Measurements from ENCODE around the gene APLP2. TPM values are rescaled to one million over a fixed set of nuclear protein-coding genes. Genes with fewer than 3 reads are reported as not detected.
A peak's percentile ranks its signal among the peaks of the same experiment; 100 is the strongest.

The APLP2 gene
- total RNA-seq, 2 experiments from 2014 or later: 18.9 to 19.8 TPM

DNA sequence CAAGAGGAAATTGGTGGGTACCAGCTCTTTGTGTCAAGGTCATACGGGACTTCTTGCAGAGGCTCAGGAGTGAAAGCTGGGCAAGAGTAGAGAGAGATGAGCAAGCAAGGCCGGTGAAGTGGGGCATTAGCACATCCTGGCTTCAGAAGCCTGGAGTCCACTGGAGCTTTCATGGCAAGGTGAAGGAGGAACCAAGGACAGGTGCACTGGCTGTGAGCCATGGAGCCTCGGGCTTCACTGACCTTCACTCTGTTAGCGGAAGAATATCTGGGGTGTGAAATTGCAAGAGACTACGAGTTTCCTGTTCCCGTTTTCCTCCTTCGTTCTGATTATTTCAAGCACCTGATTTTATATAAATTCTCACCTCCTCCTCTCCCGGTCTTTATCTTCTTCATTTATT is 64.0 kb downstream of the APLP2 start:
- no peaks in the 10 kb centered on the region for H3K4me1 Mint-ChIP-seq
- ChIA-PET POLR2A (no interaction called here), CTCF (interaction anchor here (0.5 to 3.6 kb wide), 2 partner anchors 212 to 376 kb away, joined by 3 to 15 read pairs; no protein-coding TSS in a partner anchor)
- DNase-seq: no peak
- H3K27me3 Mint-ChIP-seq: no peaks in the 10 kb centered on the region
- no peak overlapping the region for H3K4me3 Mint-ChIP-seq
- H3K27ac Mint-ChIP-seq: no peak overlapping the region
- H3K9me3 Mint-ChIP-seq: no peaks in the 10 kb centered on the region
- no peaks in the 10 kb centered on the region for H3K36me3 Mint-ChIP-seq (ENCODE audit: low read depth)

DNA sequence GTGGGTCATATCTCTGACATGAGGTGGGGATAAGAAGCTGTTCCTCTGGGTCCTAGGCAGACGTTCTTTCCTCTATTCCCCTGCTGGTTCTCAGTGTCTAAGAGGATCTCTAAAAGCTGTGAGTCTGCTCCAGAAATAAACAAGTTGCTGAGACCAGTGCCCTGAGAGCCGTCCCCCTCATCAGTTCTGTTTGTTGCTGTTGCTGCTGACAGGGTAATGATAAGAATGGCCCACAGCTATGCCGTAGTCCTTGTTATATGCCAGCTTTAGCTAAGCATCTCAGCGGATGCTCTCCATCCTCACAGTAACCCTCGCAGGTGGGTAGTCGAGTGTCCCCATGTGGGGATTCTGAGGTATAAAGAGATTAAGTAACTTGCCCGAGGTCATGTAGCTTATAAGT is 66.4 kb downstream of the APLP2 start:
- no peak overlapping the region for H3K27ac Mint-ChIP-seq
- H3K36me3 Mint-ChIP-seq (ENCODE audit: low read depth): no peaks in the 10 kb centered on the region
- no peak for DNase-seq
- H3K4me1 Mint-ChIP-seq: no peaks in the 10 kb centered on the region
- ChIA-PET POLR2A (no interaction called here), CTCF (interaction anchor here (0.5 kb wide), 1 partner anchor 29 kb away, joined by 3 read pairs; no protein-coding TSS in a partner anchor)
- H3K27me3 Mint-ChIP-seq: no peaks in the 10 kb centered on the region
- no peaks in the 10 kb centered on the region for H3K9me3 Mint-ChIP-seq
- no peak overlapping the region for H3K4me3 Mint-ChIP-seq

DNA sequence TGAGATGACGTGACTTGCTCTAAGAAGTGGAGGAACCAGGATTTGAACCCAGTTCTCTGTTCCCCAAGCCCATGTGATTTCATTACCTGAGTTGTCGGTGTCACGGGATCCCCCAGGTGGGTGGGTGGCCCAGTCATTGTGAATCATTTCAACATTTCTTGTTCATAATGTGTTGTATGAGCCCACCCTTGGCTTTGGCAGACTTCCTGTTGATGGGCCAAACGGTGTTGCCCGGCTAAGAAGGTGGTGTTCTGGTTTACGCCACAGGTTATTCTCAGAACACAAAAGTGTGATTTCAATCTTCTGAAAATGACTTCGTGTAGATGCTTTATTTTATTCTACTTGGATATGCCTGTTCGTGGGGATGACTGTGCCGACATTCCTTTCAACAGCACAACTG is 68.3 kb downstream of the APLP2 start:
- no peak for DNase-seq
- POLR2A ChIA-PET: no interaction called here
- no peaks in the 10 kb centered on the region for H3K4me1 Mint-ChIP-seq
- no peaks in the 10 kb centered on the region for H3K9me3 Mint-ChIP-seq
- H3K27ac Mint-ChIP-seq: no peak overlapping the region
- no peak overlapping the region for H3K4me3 Mint-ChIP-seq
- no peaks in the 10 kb centered on the region for H3K36me3 Mint-ChIP-seq (ENCODE audit: low read depth)
- no peaks in the 10 kb centered on the region for H3K27me3 Mint-ChIP-seq
- CTCF ChIA-PET: no interaction called here

DNA sequence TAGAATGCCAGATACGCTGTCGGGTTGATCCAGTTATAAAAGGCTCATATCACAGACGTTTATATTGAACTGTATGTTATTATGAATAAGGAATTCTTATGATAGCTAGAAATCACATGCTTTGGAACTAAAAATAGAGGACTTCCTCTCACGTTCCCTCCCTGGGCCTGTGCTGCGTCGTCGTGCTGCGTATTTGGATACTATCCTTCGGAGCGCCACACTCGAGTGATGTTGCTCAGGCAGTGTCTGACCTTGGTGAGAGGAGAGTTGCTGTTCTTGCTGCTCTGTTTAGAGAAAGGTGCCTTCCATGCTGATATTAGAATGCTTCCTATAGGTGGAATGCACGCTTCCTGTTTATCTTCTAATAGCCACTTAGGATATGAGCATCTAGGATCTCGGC is 69.7 kb downstream of the APLP2 start:
- CTCF ChIA-PET: no interaction called here
- Mint-ChIP-seq H3K27ac (no peak overlapping the region), H3K27me3 (no peaks in the 10 kb centered on the region), H3K4me1 (no peaks in the 10 kb centered on the region), H3K9me3 (no peaks in the 10 kb centered on the region), H3K4me3 (no peak overlapping the region), H3K36me3 (ENCODE audit: low read depth) (no peaks in the 10 kb centered on the region)
- POLR2A ChIA-PET: no interaction called here
- DNase-seq: no peak

DNA sequence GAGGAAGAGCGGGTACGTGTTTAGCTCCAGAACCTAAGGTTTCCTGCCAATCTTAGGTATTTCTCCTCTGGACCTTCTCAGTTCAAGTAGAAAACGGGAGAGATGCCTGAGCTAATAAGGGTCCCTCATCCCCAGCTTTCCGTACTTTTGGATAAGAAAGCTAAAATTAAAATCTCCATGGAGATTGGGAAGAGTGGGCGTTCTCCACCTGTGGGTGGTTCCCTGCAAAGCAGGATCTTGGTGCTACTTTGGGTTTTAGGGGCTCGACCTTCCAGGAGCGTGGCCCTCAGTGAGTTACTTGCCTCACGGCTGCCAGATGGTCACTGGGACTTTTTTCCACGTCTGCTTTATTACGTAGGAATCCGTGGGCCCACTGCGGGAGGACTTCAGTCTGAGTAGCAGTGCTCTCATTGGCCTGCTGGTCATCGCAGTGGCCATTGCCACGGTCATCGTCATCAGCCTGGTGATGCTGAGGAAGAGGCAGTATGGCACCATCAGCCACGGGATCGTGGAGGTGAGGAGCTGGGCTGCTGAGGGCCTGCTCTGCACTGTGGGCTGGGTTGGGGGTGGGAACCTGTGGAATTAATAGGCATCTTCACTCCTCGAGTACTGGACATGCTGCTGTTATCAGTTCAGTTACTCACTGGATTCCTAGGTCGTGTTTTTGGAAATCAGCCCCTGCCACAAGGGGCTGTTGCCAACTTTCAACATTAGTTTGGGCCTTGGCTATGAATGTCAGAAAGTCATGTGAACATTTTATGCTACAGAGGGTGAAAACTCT is 72.1 kb downstream of the APLP2 start:
- ChIA-PET POLR2A (no interaction called here), CTCF (no interaction called here)
- Mint-ChIP-seq H3K4me1 (peaks cover 6% of the 10 kb centered on the region), H3K36me3 (ENCODE audit: low read depth) (no peaks in the 10 kb centered on the region), H3K9me3 (no peaks in the 10 kb centered on the region), H3K27ac (no peak overlapping the region), H3K4me3 (no peak overlapping the region), H3K27me3 (no peaks in the 10 kb centered on the region)
- DNase-seq: no peak

DNA sequence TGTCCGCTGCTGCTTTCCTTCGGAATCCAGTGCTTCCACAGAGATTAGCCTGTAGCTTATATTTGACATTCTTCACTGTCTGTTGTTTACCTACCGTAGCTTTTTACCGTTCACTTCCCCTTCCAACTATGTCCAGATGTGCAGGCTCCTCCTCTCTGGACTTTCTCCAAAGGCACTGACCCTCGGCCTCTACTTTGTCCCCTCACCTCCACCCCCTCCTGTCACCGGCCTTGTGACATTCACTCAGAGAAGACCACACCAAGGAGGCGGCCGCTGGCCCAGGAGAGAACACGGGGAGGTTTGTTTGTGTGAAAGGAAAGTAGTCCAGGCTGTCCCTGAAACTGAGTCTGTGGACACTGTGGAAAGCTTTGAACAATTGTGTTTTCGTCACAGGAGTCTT is 74.4 kb downstream of the APLP2 start:
- H3K4me3 Mint-ChIP-seq: no peak overlapping the region
- peak overlapping the region; percentile 27 for H3K27ac Mint-ChIP-seq
- ChIA-PET POLR2A (no interaction called here), CTCF (interaction anchor here (2.7 kb wide), 1 partner anchor 12 kb away, joined by 9 read pairs; no protein-coding TSS in a partner anchor)
- H3K9me3 Mint-ChIP-seq: no peaks in the 10 kb centered on the region
- H3K36me3 Mint-ChIP-seq (ENCODE audit: low read depth): no peaks in the 10 kb centered on the region
- H3K4me1 Mint-ChIP-seq: peaks cover 9% of the 10 kb centered on the region
- no peak for DNase-seq
- H3K27me3 Mint-ChIP-seq: no peaks in the 10 kb centered on the region

DNA sequence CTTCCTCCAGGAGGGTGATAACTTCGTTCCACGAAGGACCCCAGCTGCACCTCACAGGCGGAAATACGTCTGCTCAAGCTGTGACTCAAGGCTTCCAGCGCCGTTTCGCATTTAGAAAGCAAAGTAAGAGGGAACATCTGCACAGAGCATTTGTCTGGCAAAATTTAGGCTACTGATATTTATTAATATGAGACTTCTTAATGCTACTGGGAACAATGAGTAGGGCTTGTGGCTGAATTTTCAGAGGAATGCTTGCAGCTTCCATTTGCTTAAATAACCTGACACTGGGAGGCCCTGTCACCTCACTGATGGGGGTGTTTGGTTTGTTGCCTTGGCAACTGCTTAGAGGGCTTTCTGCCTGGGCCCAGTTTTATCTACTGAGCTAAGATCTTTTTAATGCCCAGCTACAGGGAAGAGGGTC is 75.2 kb downstream of the APLP2 start:
- CTCF ChIA-PET: interaction anchor here (1.2 to 2.7 kb wide), 2 partner anchors 13 to 56 kb away, joined by 4 to 9 read pairs; no protein-coding TSS in a partner anchor
- Mint-ChIP-seq H3K4me1 (peaks cover 9% of the 10 kb centered on the region), H3K36me3 (ENCODE audit: low read depth) (no peaks in the 10 kb centered on the region), H3K27ac (no peak overlapping the region), H3K9me3 (no peaks in the 10 kb centered on the region), H3K4me3 (no peak overlapping the region), H3K27me3 (no peaks in the 10 kb centered on the region)
- DNase-seq: no peak
- POLR2A ChIA-PET: no interaction called here

DNA sequence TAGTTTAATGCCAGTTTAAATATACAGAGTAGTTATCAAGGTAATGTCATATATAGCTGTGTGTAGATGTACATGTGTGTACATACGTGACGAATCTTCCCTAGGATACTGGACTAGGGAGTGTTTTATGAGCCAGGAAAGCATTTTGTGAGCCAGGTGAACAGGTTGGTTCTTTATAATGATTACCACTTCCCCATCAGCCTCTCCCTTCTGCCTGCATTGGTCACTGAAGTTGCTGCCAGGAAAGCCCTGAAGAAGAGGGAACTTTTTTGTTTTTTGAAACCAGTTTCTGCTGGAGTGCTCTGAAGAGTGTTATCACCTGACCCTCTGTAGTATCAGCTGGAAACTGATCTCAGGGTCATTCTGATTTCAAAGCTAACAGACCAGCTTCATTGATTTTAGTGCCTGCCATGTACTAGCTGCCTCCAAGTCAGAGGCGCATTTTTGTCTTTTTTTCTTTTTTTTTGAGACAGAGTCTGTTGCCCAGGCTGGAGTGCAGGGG is 75.7 kb downstream of the APLP2 start:
- ChIA-PET CTCF (interaction anchor here (0.8 to 2.7 kb wide), 4 partner anchors 13 to 56 kb away, joined by 3 to 9 read pairs (median 4); partner anchors contain the start of gene ST14), POLR2A (no interaction called here)
- Mint-ChIP-seq H3K9me3 (no peaks in the 10 kb centered on the region), H3K27ac (no peak overlapping the region), H3K4me3 (no peak overlapping the region), H3K27me3 (no peaks in the 10 kb centered on the region), H3K4me1 (peaks cover 9% of the 10 kb centered on the region), H3K36me3 (ENCODE audit: low read depth) (no peaks in the 10 kb centered on the region)
- DNase-seq: no peak

DNA sequence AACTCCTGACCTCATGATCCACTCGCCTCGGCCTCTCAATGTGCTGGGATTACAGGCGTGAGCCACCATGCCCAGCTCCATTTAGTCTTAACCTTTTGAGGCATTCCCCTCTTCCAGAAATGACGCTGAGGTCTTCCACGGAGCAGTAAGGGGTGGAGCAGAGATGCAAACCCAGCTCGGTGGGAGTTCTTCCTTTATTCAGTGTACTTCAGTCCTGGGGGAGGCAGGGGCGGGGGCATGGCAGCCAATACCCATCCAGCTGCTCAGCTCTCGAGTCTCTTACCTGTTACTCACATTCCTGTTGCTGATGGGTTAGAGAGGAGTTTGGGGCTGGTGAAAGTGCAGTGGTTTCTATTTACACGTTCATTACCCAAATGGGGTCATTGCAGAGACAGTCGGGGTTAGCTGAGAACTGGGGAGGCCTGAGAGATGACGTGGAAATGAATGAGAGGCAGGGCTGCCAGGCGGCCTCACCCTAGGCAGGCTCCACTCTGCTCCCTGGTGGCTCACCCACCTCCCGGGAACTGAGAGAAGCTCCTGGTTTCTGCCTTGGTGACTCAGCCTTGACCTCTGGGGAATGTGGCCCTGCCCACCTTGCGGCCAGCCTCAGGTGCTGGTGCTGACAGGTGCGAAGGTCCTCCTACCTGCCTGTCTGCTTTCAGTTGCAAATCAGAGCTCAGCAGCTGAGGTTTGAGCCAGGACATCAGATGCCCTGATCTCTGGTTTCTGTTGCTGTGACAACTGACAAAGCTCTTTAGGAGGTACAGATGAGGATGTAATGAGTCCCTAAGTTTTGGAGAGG is 76.5 kb downstream of the APLP2 start:
- ChIA-PET CTCF (interaction anchor here (0.8 to 2.7 kb wide), 4 partner anchors 13 to 55 kb away, joined by 3 to 9 read pairs (median 4); partner anchors contain the start of gene ST14), POLR2A (no interaction called here)
- Mint-ChIP-seq H3K4me1 (peaks cover 9% of the 10 kb centered on the region), H3K9me3 (no peaks in the 10 kb centered on the region), H3K4me3 (no peak overlapping the region), H3K36me3 (ENCODE audit: low read depth) (no peaks in the 10 kb centered on the region), H3K27me3 (no peaks in the 10 kb centered on the region), H3K27ac (peak overlapping the region; percentile 7)
- DNase-seq: no peak

DNA sequence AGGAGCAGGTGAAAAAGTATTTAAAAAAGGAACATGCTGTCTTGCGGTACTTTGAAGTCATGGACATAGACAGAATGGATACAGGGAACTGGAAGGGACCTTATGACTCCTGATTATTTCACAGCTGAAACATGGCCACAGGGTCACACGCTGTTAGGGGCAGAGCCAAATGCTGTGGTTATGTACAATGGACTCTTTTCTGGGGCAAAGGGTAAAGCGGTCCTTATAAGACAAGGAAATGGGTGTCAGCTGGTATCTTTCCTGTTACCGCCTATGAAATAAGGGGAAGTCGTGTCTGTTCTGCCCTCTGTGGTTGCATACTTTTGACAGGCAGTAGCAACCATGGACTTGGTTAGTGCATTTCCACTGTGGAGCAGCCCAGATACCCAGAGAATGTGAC is 77.1 kb downstream of the APLP2 start:
- ChIA-PET POLR2A (no interaction called here), CTCF (interaction anchor here (0.6 to 2.7 kb wide), 3 partner anchors 13 to 753 kb away, joined by 3 to 9 read pairs (median 3); partner anchors contain the start of gene ST14)
- H3K4me1 Mint-ChIP-seq: peaks cover 9% of the 10 kb centered on the region
- no peaks in the 10 kb centered on the region for H3K9me3 Mint-ChIP-seq
- no peak overlapping the region for H3K4me3 Mint-ChIP-seq
- no peaks in the 10 kb centered on the region for H3K27me3 Mint-ChIP-seq
- no peaks in the 10 kb centered on the region for H3K36me3 Mint-ChIP-seq (ENCODE audit: low read depth)
- DNase-seq: peak; percentile 29
- peak overlapping the region; percentile 7 for H3K27ac Mint-ChIP-seq

DNA sequence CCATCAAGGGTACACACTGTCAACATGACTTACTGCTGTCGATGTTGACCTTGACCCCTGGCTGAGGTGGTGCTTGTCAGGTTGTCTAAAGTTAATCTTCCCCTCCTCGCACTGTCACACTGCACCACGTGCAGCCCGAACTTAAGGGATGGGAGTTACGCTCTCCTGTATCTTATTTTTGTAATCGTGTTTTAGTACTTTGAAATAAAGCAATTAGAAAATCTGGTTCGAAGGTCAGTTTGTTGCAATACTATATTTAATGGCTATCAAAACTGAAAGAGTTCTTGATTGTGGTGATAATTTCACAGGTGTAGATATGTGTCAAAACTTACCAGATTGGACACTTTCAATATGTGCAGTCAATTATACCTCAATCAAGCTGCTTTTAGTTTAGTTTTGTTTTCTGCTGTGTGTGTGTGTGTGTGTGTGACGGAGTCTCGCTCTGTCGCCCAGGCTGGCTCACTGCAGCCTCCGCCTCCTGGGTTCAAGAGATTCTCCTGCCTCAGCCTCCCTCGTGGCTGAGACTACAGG is 79.2 kb downstream of the APLP2 start:
- H3K27ac Mint-ChIP-seq: no peak overlapping the region
- H3K36me3 Mint-ChIP-seq (ENCODE audit: low read depth): no peaks in the 10 kb centered on the region
- ChIA-PET POLR2A (no interaction called here), CTCF (interaction anchor here (1.5 kb wide), 1 partner anchor 12 kb away, joined by 5 read pairs; no protein-coding TSS in a partner anchor)
- H3K27me3 Mint-ChIP-seq: no peaks in the 10 kb centered on the region
- no peaks in the 10 kb centered on the region for H3K9me3 Mint-ChIP-seq
- no peak for DNase-seq
- H3K4me3 Mint-ChIP-seq: no peak overlapping the region
- H3K4me1 Mint-ChIP-seq: peaks cover 9% of the 10 kb centered on the region

DNA sequence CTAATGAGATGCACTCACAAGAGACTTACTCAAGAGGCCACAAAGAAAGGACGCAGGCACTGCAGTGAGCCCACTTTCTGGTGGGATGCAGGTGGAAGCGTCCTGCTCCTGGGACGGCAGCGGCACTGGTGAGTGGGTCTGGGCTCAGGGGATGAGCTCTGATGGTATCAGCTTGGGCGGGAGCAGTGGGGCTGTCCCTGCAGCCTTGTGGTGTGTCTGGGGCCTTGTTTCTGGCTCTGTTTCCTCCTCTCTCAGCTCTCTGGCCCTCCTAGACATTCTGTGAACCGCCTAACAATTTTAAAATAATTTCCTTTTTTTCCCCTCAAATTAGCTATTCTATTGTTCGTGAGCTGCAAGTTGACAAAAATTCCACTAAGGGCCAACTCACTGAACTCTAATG is 81.1 kb downstream of the APLP2 start:
- POLR2A ChIA-PET: no interaction called here
- CTCF ChIA-PET: interaction anchor here (1.0 kb wide), 1 partner anchor 19 kb away, joined by 4 read pairs; no protein-coding TSS in a partner anchor

DNA sequence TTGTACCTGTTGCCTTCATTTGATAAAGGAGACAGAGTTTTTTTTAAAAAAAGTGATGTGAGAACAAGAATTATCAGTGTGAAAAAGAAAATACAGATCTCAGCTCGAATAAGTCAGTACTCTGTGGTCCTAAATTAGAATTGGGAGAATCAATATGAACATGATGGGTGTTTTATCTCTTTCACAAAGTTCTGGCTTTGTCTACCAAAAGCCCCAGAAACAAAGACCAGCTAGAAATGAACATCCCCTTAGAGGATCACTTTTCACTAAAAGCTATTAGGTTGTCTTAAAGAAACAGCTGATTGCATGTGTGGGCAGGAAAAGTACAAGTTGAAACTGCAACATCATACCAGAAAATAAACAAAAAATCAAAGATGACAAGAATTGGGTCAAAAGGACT is 81.5 kb downstream of the APLP2 start:
- H3K27me3 Mint-ChIP-seq: peaks cover 4% of the 10 kb centered on the region
- no peaks in the 10 kb centered on the region for H3K36me3 Mint-ChIP-seq (ENCODE audit: low read depth)
- no peak for DNase-seq
- CTCF ChIA-PET: interaction anchor here (1.0 kb wide), 1 partner anchor 20 kb away, joined by 4 read pairs; no protein-coding TSS in a partner anchor
- H3K4me3 Mint-ChIP-seq: no peak overlapping the region
- POLR2A ChIA-PET: no interaction called here
- H3K4me1 Mint-ChIP-seq: peaks cover 7% of the 10 kb centered on the region
- no peak overlapping the region for H3K27ac Mint-ChIP-seq
- no peaks in the 10 kb centered on the region for H3K9me3 Mint-ChIP-seq

More for the DNA sequence above, 81.1 kb downstream of the APLP2 start:
- Mint-ChIP-seq H3K27me3 (peaks cover under 1% of the 10 kb centered on the region), H3K4me1 (peaks cover 9% of the 10 kb centered on the region), H3K36me3 (ENCODE audit: low read depth) (no peaks in the 10 kb centered on the region), H3K4me3 (no peak overlapping the region), H3K27ac (no peak overlapping the region), H3K9me3 (no peaks in the 10 kb centered on the region)
- DNase-seq: no peak

Data from activated CD4-positive, alpha-beta T cell treated with anti-CD3 and anti-CD28 coated beads, Interleukin-2, amount 10 ng/mL, durations not matched to agents 7 days and 5 days (primary cell).